Measurements from ENCODE around the gene BMP10. TPM values are rescaled to one million over a fixed set of nuclear protein-coding genes. Genes with fewer than 3 reads are reported as not detected.
A peak's percentile ranks its signal among the peaks of the same experiment; 100 is the strongest.

The BMP10 gene
- total and polyA plus RNA-seq, 2 of the 8 experiments (the other 6 are each of a cell fraction or from before 2014, with no cell fraction given): not detected

DNA sequence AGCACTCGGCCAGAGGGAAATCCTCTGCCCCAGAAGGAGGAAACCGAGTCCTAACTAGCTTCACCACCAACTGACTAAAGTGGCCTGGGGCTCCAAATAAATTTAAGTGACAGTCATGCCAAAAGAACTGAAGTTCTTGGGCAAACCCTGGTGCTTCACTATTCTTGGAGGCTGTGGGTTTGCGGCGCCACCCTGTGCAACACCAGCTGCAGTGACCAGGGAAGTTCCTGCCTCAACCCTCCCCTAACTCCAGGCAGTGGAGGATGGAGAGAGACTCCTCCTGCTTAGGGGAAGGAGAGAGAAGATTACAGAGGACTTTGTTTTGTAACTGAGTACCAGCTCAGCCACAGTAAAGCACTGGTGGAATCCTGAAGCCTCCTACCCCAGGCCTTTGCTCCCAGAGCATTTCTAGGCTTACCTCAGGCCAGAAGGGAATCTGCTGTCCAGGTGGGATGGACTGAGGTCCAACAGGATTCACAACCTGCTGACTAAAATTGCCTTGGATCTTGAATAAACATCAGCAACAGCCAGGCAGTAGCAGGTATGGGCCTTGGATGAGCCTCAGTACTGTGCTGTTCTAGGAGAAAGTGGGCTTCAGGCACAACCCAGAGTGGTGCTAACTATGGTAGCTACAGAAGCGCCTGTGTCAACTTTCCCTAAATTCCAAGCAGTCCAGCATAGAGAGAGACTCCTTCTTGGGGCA, 29.4 kb upstream of the BMP10 start:
- Histone ChIP-seq H2AK5ac (ENCODE audit: low read depth, low read length) (no peak overlapping the region), H4K20me1 (replicated peaks in 1 of 2; ENCODE audit: control insufficient read depth in 1 of 2, insufficient read depth in 2 of 2, low read length in 2 of 2) (no peaks in the 10 kb centered on the region), H3K23me2 (ENCODE audit: low read depth, low read length) (no peaks in the 10 kb centered on the region), H3K27me3 (replicated peaks in 1 of 4; ENCODE audit: control insufficient read depth in 3 of 4, extremely low read depth in 1 of 4, insufficient read depth in 3 of 4, low read length in 3 of 4) (no peaks in the 10 kb centered on the region), H3K9me3 (ENCODE audit: insufficient read depth in 2 of 2, low read depth in 1 of 2, low read length in 1 of 2) (0 out of 4 replicates have a peak, but pooled peaks cover 0 to 4% of the 10 kb centered on the region in 2 experiments), H3K18ac (ENCODE audit: extremely low read depth, low read length) (no peak overlapping the region), H3K9ac (replicated peaks in 1 of 4; ENCODE audit: extremely low read depth in 1 of 4, low read depth in 3 of 4, low read length in 3 of 4) (no peak overlapping the region), H2AFZ (ENCODE audit: low read length) (0 out of 2 replicates have a peak overlapping the region, but pooled peaks have one; percentile 19), H3K36me3 (ENCODE audit: control insufficient read depth in 2 of 4, insufficient read depth in 4 of 4, low read length in 3 of 4) (no peaks in the 10 kb centered on the region), H3K79me2 (ENCODE audit: control insufficient read depth in 1 of 2, insufficient read depth in 2 of 2, low read length in 2 of 2) (no peaks in the 10 kb centered on the region), H3K4ac (replicated peaks; ENCODE audit: insufficient read length, low read depth, low read length) (no peak overlapping the region), H4K8ac (ENCODE audit: extremely low read depth, insufficient read depth, low read length) (no peak overlapping the region), H3K4me2 (ENCODE audit: insufficient read depth in 1 of 2, low read depth in 2 of 2, low read length in 2 of 2) (no peak overlapping the region), H3K79me1 (ENCODE audit: low read depth, low read length) (no peaks in the 10 kb centered on the region), H2BK120ac (replicated peaks; ENCODE audit: low read depth, low read length) (no peak overlapping the region), H3K23ac (ENCODE audit: insufficient read length) (no peak overlapping the region), H4K91ac (replicated peaks; ENCODE audit: insufficient read length, low read length) (no peak overlapping the region), H4K5ac (ENCODE audit: insufficient read length, low read depth, low read length) (no peak overlapping the region), H2BK5ac (ENCODE audit: low read depth, low read length) (no peak overlapping the region), H3K4me1 (replicated peaks in 1 of 4; ENCODE audit: control insufficient read depth in 3 of 4, insufficient read depth in 4 of 4, low read length in 3 of 4) (no peaks in the 10 kb centered on the region), H3K14ac (ENCODE audit: insufficient read length) (no peak overlapping the region), H2BK12ac (ENCODE audit: low read depth, low read length) (no peak overlapping the region), H3K27ac (ENCODE audit: low read depth, low read length) (no peak overlapping the region), H3K4me3 (ENCODE audit: extremely low read depth in 1 of 4, insufficient read depth in 2 of 4, low read depth in 3 of 4, low read length in 4 of 4) (no peak overlapping the region), H2BK15ac (ENCODE audit: low read length) (no peak overlapping the region), H2BK20ac (ENCODE audit: low read length) (no peak overlapping the region), H3K56ac (replicated peaks; ENCODE audit: insufficient read length, low read depth, low read length) (no peak overlapping the region)
- no peak for DNase-seq (ENCODE audit: low read depth in 1 of 2, low spot score in 2 of 2)
- ChIA-PET POLR2A (ENCODE audit: partially characterized antibody) (no interaction called here), CTCF (ENCODE audit: partially characterized antibody) (interaction anchor here (0.7 to 2.9 kb wide), 20 partner anchors 9 to 437 kb away, joined by 3 to 15 read pairs (median 4); no protein-coding TSS in a partner anchor)
- WGBS, 2 experiments (ENCODE audit: extremely low coverage in 1 of 2, insufficient coverage in 1 of 2, insufficient read length in 1 of 2, insufficient replicate concordance in 2 of 2, low coverage in 1 of 2, low lambda C conversion rate in 2 of 2, missing lambda C conversion rate in 1 of 2): 80% methylated on average over 5 of the region's 5 CpGs; no CpG with 5 or more reads in 1 of the 2 experiments
- FAIRE-seq: no peak
- TF ChIP-seq SP2 (IDR thresholded peaks at IDR 0.05; ENCODE audit: low read length): no peak
- TF ChIP-seq EP300 (IDR thresholded peaks at IDR 0.05; ENCODE audit: borderline replicate concordance in 1 of 2, low read depth in 2 of 2, low read length in 2 of 2): no peak
- no peak for TF ChIP-seq RBBP5 (IDR thresholded peaks at IDR 0.05; ENCODE audit: borderline replicate concordance, low read depth, low read length)
- no peak for TF ChIP-seq KDM5A (IDR thresholded peaks at IDR 0.05; ENCODE audit: low read length)
- no peak for TF ChIP-seq JUN (IDR thresholded peaks at IDR 0.05; ENCODE audit: low read depth, low read length)
- TF ChIP-seq RAD21 (IDR thresholded peaks at IDR 0.05 in 1 of 2, conservative IDR thresholded peaks at IDR 0.05 in 1 of 2; ENCODE audit: low read depth in 2 of 2, low read length in 2 of 2): peak; percentile 32 to 55; a peak in 3 of 4 replicates
- no peak for TF ChIP-seq ATF2 (IDR thresholded peaks at IDR 0.05; ENCODE audit: low read length)
- no peak for TF ChIP-seq POLR2A (IDR thresholded peaks at IDR 0.05; ENCODE audit: control extremely low read depth in 1 of 2, low read depth in 2 of 2, low read length in 2 of 2)
